ENCODE measurements around the gene CDK4. TPM values are rescaled to one million over a fixed set of nuclear protein-coding genes. Genes with fewer than 3 reads are reported as not detected.

CDK4 gene
- total and polyA plus RNA-seq, 8 donors: 26.3 to 113 (median 50.5) TPM

GRCh38 chr12:57739387-57739786 is 12.7 kb downstream of the CDK4 start:
- Histone ChIP-seq H3K27ac (no peak overlapping the region), H3K27me3 (peaks cover 16 to 91% (median 62%) of the 10 kb centered on the region in 3 donors), H3K4me1 (peaks cover 35 to 65% (median 46%) of the 10 kb centered on the region in 4 donors), H3K36me3 (peaks cover 0 to 2% (median 0%) of the 10 kb centered on the region in 4 donors), H3K9me3 (no peaks in the 10 kb centered on the region), H3K4me3 (no peak overlapping the region)
- intact Hi-C loops (cut with DNase I; ENCODE audit: low total_unique reads): no loop called here
- DNase-seq: no peak
- TF ChIP-seq EP300 (IDR thresholded peaks at IDR 0.05) (no peak), CTCF (IDR thresholded peaks at IDR 0.05) (no peak), POLR2AphosphoS5 (IDR thresholded peaks at IDR 0.05) (no peak)
- WGBS, 5 donors: 24 to 37% (median 24%) methylated on average over 7 of the region's 7 CpGs

GRCh38 chr12:57738661-57739237 is 13.4 kb downstream of the CDK4 start, which contains the start of gene AGAP2:
Gene AGAP2 (minus strand): TSS chr12:57738742. CDS start chr12:57738246, 496 bp downstream.
- Histone ChIP-seq H3K27me3 (peaks cover 16 to 98% (median 62%) of the 10 kb centered on the region in 3 donors), H3K4me1 (peaks cover 32 to 60% (median 41%) of the 10 kb centered on the region in 4 donors), H3K27ac (no peak within 1 kb of the TSS), H3K36me3 (peaks cover 0 to 8% (median 0%) of the 10 kb centered on the region in 4 donors), H3K9me3 (no peaks in the 10 kb centered on the region), H3K4me3 (peak within 1 kb of the TSS; percentile 30 to 48 (median 38))
- WGBS, 5 donors: 14 to 49% (median 18%) methylated on average over 24 to 36 of the region's 36 CpGs
- no peak for TF ChIP-seq POLR2A (IDR thresholded peaks at IDR 0.05)
- TF ChIP-seq EP300 (IDR thresholded peaks at IDR 0.05): no peak
- TF ChIP-seq CTCF (IDR thresholded peaks at IDR 0.05): no peak
- no peak for TF ChIP-seq POLR2AphosphoS5 (IDR thresholded peaks at IDR 0.05)
- peak in 1 of 2 donors; percentile 71 for DNase-seq
- intact Hi-C loops (cut with DNase I; ENCODE audit: low total_unique reads): no loop called here

- intact Hi-C loops (cut with DNase I; ENCODE audit: low total_unique reads): no loop called here
- H3K4me1 ChIP-seq: peaks cover 32 to 60% (median 41%) of the 10 kb centered on the region in 4 donors
- no peak overlapping the region for H3K27ac ChIP-seq
- H3K9me3 ChIP-seq: no peaks in the 10 kb centered on the region
- peaks cover 0 to 18% (median under 1%) of the 10 kb centered on the region in 4 donors for H3K36me3 ChIP-seq
- DNase-seq: peak in 1 of 2 donors; percentile 67
- TF ChIP-seq POLR2A (IDR thresholded peaks at IDR 0.05) (no peak), POLR2AphosphoS5 (IDR thresholded peaks at IDR 0.05) (no peak), EP300 (IDR thresholded peaks at IDR 0.05) (no peak), CTCF (IDR thresholded peaks at IDR 0.05) (no peak)
- peaks cover 16 to 100% (median 62%) of the 10 kb centered on the region in 3 donors for H3K27me3 ChIP-seq
- H3K4me3 ChIP-seq: peak overlapping the region; percentile 30 to 48 (median 38)
- 13 to 31% (median 25%) methylated on average over 12 to 110 of the region's 110 CpGs for WGBS, 5 donors
These were observed 14.3 kb downstream of the CDK4 start for GRCh38 chr12:57737467-57738460.

- intact Hi-C loops (cut with DNase I; ENCODE audit: low total_unique reads): no loop called here
- peaks cover 16 to 97% (median 62%) of the 10 kb centered on the region in 3 donors for H3K27me3 ChIP-seq
- TF ChIP-seq CTCF (IDR thresholded peaks at IDR 0.05) (no peak), EP300 (IDR thresholded peaks at IDR 0.05) (no peak), POLR2A (IDR thresholded peaks at IDR 0.05) (no peak), POLR2AphosphoS5 (IDR thresholded peaks at IDR 0.05) (no peak)
- H3K9me3 ChIP-seq: no peaks in the 10 kb centered on the region
- WGBS, 5 donors: 12 to 26% (median 20%) methylated on average over 26 to 31 of the region's 31 CpGs
- H3K27ac ChIP-seq: no peak overlapping the region
- DNase-seq: no peak
- peaks cover 32 to 53% (median 41%) of the 10 kb centered on the region in 4 donors for H3K4me1 ChIP-seq
- H3K36me3 ChIP-seq: peaks cover 0 to 26% (median 2%) of the 10 kb centered on the region in 4 donors
- H3K4me3 ChIP-seq: peak overlapping the region in 3 of 4 donors; percentile 37 to 48 (median 38)
These were observed 15.2 kb downstream of the CDK4 start for GRCh38 chr12:57736741-57737466.

Data from stomach (tissue), 9 donors.